HepG2 (cell line): ENCODE data around the gene CDC14A. TPM values are rescaled to one million over a fixed set of nuclear protein-coding genes. Genes with fewer than 3 reads are reported as not detected.
A peak's percentile ranks its signal among the peaks of the same experiment; 100 is the strongest.

Source experiments
- AHR ChIP-seq: IDR thresholded peaks from 2 replicates; pipeline ENCODE4 v1.6.1; 2018; ENCODE audit warnings: missing genetic modification reagents, missing compliant biosample characterization
- ASH2L ChIP-seq: fragments of 300-600, 200-600 bp; sonication (generic); IDR thresholded peaks from 2 replicates; pipeline ENCODE4 v1.7.0; 2017; ENCODE audit warnings: low read depth, mild to moderate bottlenecking, moderate library complexity, mixed read lengths, low read length; ENCODE audit not compliant: insufficient read length
- FOXA1 ChIP-seq, 2 experiments: fragments of 450-650 bp in 1 of 2; sonication (generic) in 1 of 2; formaldehyde crosslinking in 1 of 2; IDR thresholded peaks; 2 replicates each; pipeline versions ENCODE4 v1.4.0 to v1.6.1; 2016 to 2020; ENCODE audit warnings: missing genetic modification reagents in 1 of 2
- HNF4A ChIP-seq: sonication (generic); formaldehyde crosslinking; IDR thresholded peaks from 2 replicates; pipeline ENCODE4 v1.4.0; 2020; ENCODE audit warnings: missing genetic modification reagents
- IKZF5 ChIP-seq: IDR thresholded peaks from 2 replicates; pipeline ENCODE4 v1.6.1; 2018; ENCODE audit warnings: missing genetic modification reagents, mild to moderate bottlenecking, missing compliant biosample characterization
- POLR2G ChIP-seq: fragments of 200-400 bp; formaldehyde crosslinking; IDR thresholded peaks from 2 replicates; pipeline ENCODE4 v1.6.1; 2018; ENCODE audit warnings: mild to moderate bottlenecking, low read depth, low read length, moderate library complexity
- PPARG ChIP-seq: conservative IDR thresholded peaks from 2 replicates; pipeline ENCODE4 v1.6.1; 2016; ENCODE audit warnings: missing biosample characterization, missing genetic modification reagents
- RFXAP ChIP-seq: sonication (generic); formaldehyde crosslinking; IDR thresholded peaks from 2 replicates; pipeline ENCODE4 v1.4.0; 2020; ENCODE audit warnings: missing genetic modification reagents, borderline replicate concordance
- RXRB ChIP-seq: IDR thresholded peaks from 2 replicates; pipeline ENCODE4 v1.6.1; 2016; ENCODE audit warnings: borderline replicate concordance, missing genetic modification reagents, missing compliant biosample characterization
- SPEN ChIP-seq: sonication (generic); formaldehyde crosslinking; IDR thresholded peaks from 2 replicates; pipeline ENCODE4 v1.5.1; 2020; ENCODE audit warnings: low read depth, mild to moderate bottlenecking, missing genetic modification reagents
- ZMYM4 ChIP-seq: sonication (generic); formaldehyde crosslinking; IDR thresholded peaks from 2 replicates; pipeline ENCODE4 v1.8.1; 2023; ENCODE audit warnings: mild to moderate bottlenecking, missing genetic modification reagents
- ZNF605 ChIP-seq: sonication (generic); formaldehyde crosslinking; IDR thresholded peaks from 2 replicates; pipeline ENCODE4 v1.8.0; 2022; ENCODE audit warnings: mild to moderate bottlenecking, missing genetic modification reagents
- ZNF607 ChIP-seq: sonication (generic); formaldehyde crosslinking; IDR thresholded peaks from 2 replicates; pipeline ENCODE4 v1.5.1; 2020; ENCODE audit warnings: missing genetic modification reagents, mild to moderate bottlenecking, borderline replicate concordance
- ZNF703 ChIP-seq: sonication (generic); formaldehyde crosslinking; IDR thresholded peaks from 2 replicates; pipeline ENCODE4 v1.5.1; 2020; ENCODE audit warnings: missing genetic modification reagents, mild to moderate bottlenecking, moderate library complexity, borderline replicate concordance
- polyA plus RNA-seq, 8 experiments: library from polyadenylated mRNA; depleted of rRNA in 3 of 8; stranded (reverse) in 7 of 8; unstranded in 1 of 8; fragments of >200 nt; fragmentation: Illumina TruSeq in 4 of 8; extraction: Trizol in 4 of 8; gene quantifications; 2 replicates each; pipeline versions ENCODE4 v1.2.1 to v1.2.3, GENCODE V29; 2011 to 2016; ENCODE audit warnings: low read depth in 4 of 8, missing spikeins in 1 of 8, mixed read lengths in 1 of 8; ENCODE audit not compliant: insufficient read depth in 1 of 8
- total RNA-seq, 5 experiments: library from RNA; depleted of rRNA; stranded (reverse); fragments of >200 nt; fragmentation: Illumina TruSeq; extraction: Trizol; gene quantifications; 2 replicates each; pipeline ENCODE4 v1.2.3, GENCODE V29; 2016; ENCODE audit warnings: low read depth in 1 of 5
- TF ChIP-seq, protein P1 (sequence below): sonication (generic); formaldehyde crosslinking; IDR thresholded peaks from 2 replicates; pipeline ENCODE4 v1.5.1; 2020; ENCODE audit warnings: mild to moderate bottlenecking, moderate library complexity, missing genetic modification reagents
- TF ChIP-seq, protein P2 (sequence below): sonication (generic); formaldehyde crosslinking; IDR thresholded peaks from 2 replicates; pipeline ENCODE4 v1.4.0; 2020; ENCODE audit warnings: mild to moderate bottlenecking, missing genetic modification reagents

Gene CDC14A
- total and polyA plus RNA-seq, 2 of the 13 experiments (the other 11 are each of a cell fraction or from before 2014, with no cell fraction given): 2.8 to 4.9 TPM

DNA sequence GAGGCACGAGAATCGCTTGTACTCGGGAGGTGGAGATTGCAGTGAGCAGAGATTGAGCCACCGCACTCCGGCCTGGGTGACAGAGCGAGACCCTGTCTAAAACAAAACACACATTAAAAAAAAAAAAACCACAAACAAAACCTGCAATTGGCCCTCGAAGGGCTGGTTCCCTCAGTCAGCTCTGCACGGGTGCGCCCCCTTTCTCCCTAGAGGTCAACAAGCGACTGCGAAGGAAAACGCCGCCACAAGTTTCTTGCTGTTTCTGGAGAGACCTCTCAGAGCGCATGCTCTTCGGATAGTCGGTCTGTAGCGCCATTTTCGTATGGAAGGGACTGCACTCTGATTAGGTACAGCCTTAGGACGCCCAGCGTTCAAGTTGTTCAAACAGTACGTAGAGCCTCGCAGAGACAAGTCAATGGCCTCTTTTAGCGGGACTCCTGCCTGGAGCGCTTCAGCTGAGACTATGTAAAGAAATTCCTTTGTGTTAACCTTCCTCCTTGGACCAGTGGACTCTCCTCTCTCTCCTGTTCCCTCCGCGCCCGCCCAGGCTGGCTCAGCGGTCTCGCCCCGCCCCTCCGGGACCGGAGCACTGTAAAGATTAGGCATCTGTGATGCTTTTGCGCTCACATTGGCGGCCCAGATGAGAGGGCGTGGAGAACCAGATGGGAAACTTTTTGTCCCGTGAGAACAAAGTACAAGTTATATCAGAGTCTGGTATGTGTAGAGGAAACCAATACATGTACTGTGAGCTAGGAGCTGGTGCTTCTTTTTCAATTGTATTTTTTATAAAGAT lies 1.0 kb upstream of the CDC14A start (continued):
- TF ChIP-seq SPEN (CRISPR knock-in tag) (peak; percentile 30; the same call in 1 of the 2 replicates), FOXA1 (IDR thresholded peaks at IDR 0.05) (no peak), FOXA1 (CRISPR knock-in tag; IDR thresholded peaks at IDR 0.05) (peak; percentile 48), PPARG (CRISPR knock-in tag) (no peak), POLR2G (peak; percentile 76), ZNF605 (CRISPR knock-in tag) (peak; percentile 55; the same call in 1 of the 2 replicates), HNF4A (peak; percentile 61; the same call in 1 of the 2 replicates), ZNF703 (no peak), AHR (CRISPR knock-in tag) (peak; percentile 16; the same call in 1 of the 2 replicates), RFXAP (CRISPR knock-in tag) (peak; percentile 72; the same call in 1 of the 2 replicates), ZNF607 (CRISPR knock-in tag) (0 out of 2 replicates have a peak, but pooled peaks have one; percentile 51), ASH2L (peak; percentile 57), ZMYM4 (CRISPR knock-in tag) (peak; percentile 57; the same call in 1 of the 2 replicates), IKZF5 (CRISPR knock-in tag) (0 out of 2 replicates have a peak, but pooled peaks have one; percentile 9), RXRB (CRISPR knock-in tag) (0 out of 2 replicates have a peak, but pooled peaks have one; percentile 23)
- TF ChIP-seq, protein P1, sequence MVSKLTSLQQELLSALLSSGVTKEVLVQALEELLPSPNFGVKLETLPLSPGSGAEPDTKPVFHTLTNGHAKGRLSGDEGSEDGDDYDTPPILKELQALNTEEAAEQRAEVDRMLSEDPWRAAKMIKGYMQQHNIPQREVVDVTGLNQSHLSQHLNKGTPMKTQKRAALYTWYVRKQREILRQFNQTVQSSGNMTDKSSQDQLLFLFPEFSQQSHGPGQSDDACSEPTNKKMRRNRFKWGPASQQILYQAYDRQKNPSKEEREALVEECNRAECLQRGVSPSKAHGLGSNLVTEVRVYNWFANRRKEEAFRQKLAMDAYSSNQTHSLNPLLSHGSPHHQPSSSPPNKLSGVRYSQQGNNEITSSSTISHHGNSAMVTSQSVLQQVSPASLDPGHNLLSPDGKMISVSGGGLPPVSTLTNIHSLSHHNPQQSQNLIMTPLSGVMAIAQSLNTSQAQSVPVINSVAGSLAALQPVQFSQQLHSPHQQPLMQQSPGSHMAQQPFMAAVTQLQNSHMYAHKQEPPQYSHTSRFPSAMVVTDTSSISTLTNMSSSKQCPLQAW: peak; percentile 42; the same call in 1 of the 2 replicates
- TF ChIP-seq, protein P2, sequence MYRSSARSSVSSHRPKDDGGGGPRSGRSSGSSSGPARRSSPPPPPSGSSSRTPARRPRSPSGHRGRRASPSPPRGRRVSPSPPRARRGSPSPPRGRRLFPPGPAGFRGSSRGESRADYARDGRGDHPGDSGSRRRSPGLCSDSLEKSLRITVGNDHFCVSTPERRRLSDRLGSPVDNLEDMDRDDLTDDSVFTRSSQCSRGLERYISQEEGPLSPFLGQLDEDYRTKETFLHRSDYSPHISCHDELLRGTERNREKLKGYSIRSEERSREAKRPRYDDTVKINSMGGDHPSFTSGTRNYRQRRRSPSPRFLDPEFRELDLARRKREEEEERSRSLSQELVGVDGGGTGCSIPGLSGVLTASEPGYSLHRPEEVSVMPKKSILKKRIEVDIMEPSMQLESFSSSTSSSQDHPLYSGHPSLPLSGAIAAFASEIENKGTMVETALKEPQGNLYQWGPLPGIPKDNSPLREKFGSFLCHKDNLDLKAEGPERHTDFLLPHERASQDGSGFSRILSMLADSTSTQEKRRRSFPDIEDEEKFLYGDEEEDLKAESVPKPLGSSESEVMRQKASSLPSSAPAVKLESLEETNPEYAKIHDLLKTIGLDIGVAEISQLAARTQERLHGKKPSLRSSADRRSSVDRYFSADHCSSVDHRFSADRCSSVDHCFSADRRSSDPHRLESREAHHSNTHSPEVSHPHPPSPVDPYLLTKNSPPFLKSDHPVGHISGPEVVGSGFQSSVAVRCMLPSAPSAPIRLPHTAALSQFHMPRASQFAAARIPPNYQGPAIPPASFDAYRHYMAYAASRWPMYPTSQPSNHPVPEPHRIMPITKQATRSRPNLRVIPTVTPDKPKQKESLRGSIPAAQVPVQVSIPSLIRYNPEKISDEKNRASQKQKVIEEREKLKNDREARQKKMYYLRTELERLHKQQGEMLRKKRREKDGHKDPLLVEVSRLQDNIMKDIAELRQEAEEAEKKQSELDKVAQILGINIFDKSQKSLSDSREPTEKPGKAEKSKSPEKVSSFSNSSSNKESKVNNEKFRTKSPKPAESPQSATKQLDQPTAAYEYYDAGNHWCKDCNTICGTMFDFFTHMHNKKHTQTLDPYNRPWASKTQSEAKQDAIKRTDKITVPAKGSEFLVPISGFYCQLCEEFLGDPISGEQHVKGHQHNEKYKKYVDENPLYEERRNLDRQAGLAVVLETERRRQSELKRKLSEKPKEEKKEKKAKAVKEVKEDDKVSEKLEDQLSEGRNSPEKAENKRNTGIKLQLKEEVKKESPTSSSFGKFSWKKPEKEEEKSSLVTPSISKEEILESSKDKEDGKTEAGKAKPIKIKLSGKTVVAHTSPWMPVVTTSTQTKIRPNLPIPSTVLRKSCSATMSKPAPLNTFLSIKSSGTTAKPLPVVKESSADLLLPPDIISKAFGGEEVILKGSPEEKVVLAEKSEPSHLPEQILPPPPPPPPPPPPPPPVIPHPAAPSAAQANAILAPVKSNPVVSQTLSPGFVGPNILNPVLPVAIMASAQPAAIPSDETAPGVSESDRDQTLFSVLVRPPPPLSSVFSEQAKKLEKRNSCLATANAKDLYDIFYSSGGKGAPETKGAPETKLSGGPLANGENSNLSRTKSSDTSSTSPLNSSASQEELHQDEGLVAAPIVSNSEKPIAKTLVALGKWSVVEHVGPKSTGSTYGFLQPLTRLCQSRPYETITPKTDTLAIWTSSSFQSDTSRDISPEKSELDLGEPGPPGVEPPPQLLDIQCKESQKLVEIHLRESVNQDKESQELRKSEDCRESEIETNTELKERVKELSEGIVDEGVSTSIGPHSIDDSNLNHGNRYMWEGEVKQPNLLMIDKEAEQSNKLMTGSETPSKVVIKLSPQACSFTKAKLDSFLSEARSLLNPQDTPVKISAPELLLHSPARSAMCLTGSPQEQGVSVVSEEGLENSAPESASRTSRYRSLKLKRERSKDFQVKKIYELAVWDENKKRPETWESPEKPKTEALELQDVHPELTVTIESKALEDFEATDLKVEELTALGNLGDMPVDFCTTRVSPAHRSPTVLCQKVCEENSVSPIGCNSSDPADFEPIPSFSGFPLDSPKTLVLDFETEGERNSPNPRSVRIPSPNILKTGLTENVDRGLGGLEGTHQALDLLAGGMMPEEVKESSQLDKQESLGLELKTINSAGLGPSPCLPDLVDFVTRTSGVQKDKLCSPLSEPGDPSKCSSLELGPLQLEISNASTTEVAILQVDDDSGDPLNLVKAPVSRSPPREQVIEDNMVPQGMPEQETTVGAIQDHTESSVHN: peak; percentile 59; the same call in 1 of the 2 replicates
